HS-5 (cell line): ENCODE data around the gene SDR42E1.
"Not testable (repeated sequence)": the region's sequence is repeated elsewhere in the genome, so short reads cannot be mapped to it uniquely, and the experiment has no call there.

ENCODE experiments used
- DNase-seq: peaks from one replicate; pipeline ENCODE4 v3.0.0-alpha.2; 2012; ENCODE audit warnings: low read depth

SDR42E1 gene

GRCh38 chr16:82004601-82005000 is 6.7 kb downstream of the SDR42E1 start:
- DNase-seq, result no peak

GRCh38 chr16:82002831-82003230 is 8.4 kb downstream of the SDR42E1 start:
- no peak for DNase-seq

- peak; percentile 49 for DNase-seq
Measured at GRCh38 chr16:81997738-81998137, 13.5 kb downstream of the SDR42E1 start.

- peak; percentile 31 for DNase-seq
Measured at GRCh38 chr16:81996664-81997509, 14.4 kb downstream of the SDR42E1 start.

GRCh38 chr16:81995651-81996050 is 15.6 kb downstream of the SDR42E1 start:
- no peak for DNase-seq

- DNase-seq, result no peak
Measured at GRCh38 chr16:81994485-81994884, 16.8 kb downstream of the SDR42E1 start.

GRCh38 chr16:81992859-81993258 is 18.4 kb downstream of the SDR42E1 start:
- DNase-seq, result no peak

GRCh38 chr16:81987706-81988105 is 23.6 kb downstream of the SDR42E1 start:
- no peak for DNase-seq

GRCh38 chr16:81987121-81987520 is 24.1 kb downstream of the SDR42E1 start:
- no peak for DNase-seq

- not testable (repeated sequence) for DNase-seq
Measured at GRCh38 chr16:81977335-81977942, 33.8 kb downstream of the SDR42E1 start.

- DNase-seq, result no peak
Measured at GRCh38 chr16:81975637-81976036, 35.6 kb downstream of the SDR42E1 start.

- no peak for DNase-seq
Measured at GRCh38 chr16:81973737-81974136, 37.5 kb downstream of the SDR42E1 start.

- DNase-seq, result no peak
Measured at GRCh38 chr16:81971853-81972252, 39.4 kb downstream of the SDR42E1 start.

GRCh38 chr16:81967358-81967757 is 43.9 kb downstream of the SDR42E1 start:
- no peak for DNase-seq

GRCh38 chr16:81964808-81965207 is 46.5 kb downstream of the SDR42E1 start:
- DNase-seq, result no peak

- DNase-seq, result no peak
Measured at GRCh38 chr16:81956213-81956948, 54.9 kb downstream of the SDR42E1 start.

GRCh38 chr16:81951564-81951963 is 59.7 kb downstream of the SDR42E1 start:
- no peak for DNase-seq

- peak; percentile 51 for DNase-seq
Measured at GRCh38 chr16:81946206-81946605, 65.1 kb downstream of the SDR42E1 start.

GRCh38 chr16:81945665-81946064 is 65.6 kb downstream of the SDR42E1 start:
- DNase-seq, result peak; percentile 14

GRCh38 chr16:81942007-81942601 is 69.2 kb downstream of the SDR42E1 start:
- DNase-seq, result no peak

- peak; percentile 8 for DNase-seq
Measured at GRCh38 chr16:81940781-81941560, 70.3 kb downstream of the SDR42E1 start.
